Stimulated activated CD8-positive, alpha-beta memory T cell treated with anti-CD3 and anti-CD28 coated beads, Interleukin-15, amount 100 ng/mL, for 1 hour (primary cell): Measurements from ENCODE around the gene DOLK.
"Not testable (repeated sequence)": the region's sequence is repeated elsewhere in the genome, so short reads cannot be mapped to it uniquely, and the experiment has no call there.

Experiments
- DNase-seq: peaks from one replicate; pipeline ENCODE4 v3.0.0-alpha.2; 2020; ENCODE audit warnings: low read depth

The DOLK gene

GRCh38 chr9:128947527-128948301 is at the start of gene DOLK, which contains the start of gene NUP188:
TSS of gene DOLK (minus strand) at chr9:128947603. CDS start at chr9:128947303, 300 bp downstream.
TSS of gene NUP188 (plus strand) at chr9:128947699. CDS start at chr9:128947720, 21 bp downstream.
- DNase-seq, result peak; percentile 99

- no peak for DNase-seq
These were observed 48.4 kb upstream of the DOLK start for GRCh38 chr9:128995791-128996190.

- DNase-seq, result no peak
These were observed 45.6 kb upstream of the DOLK start for GRCh38 chr9:128992995-128993394.

- no peak for DNase-seq
These were observed 40.4 kb upstream of the DOLK start for GRCh38 chr9:128987805-128988204.

GRCh38 chr9:128986671-128987070 is 39.3 kb upstream of the DOLK start:
- DNase-seq, result no peak

GRCh38 chr9:128983536-128983935 is 36.1 kb upstream of the DOLK start:
- DNase-seq, result no peak

- DNase-seq, result no peak
These were observed 31.7 kb upstream of the DOLK start for GRCh38 chr9:128979111-128979510.

GRCh38 chr9:128972956-128973355 is 25.6 kb upstream of the DOLK start:
- DNase-seq, result no peak

GRCh38 chr9:128969491-128969890 is 22.1 kb upstream of the DOLK start:
- DNase-seq, result no peak

GRCh38 chr9:128961403-128961802 is 14.0 kb upstream of the DOLK start:
- DNase-seq, result not testable (repeated sequence)

- no peak for DNase-seq
These were observed 201 bp downstream of the DOLK start for GRCh38 chr9:128947277-128947526.

GRCh38 chr9:128946571-128947276 is 679 bp downstream of the DOLK start:
- DNase-seq, result no peak

GRCh38 chr9:128945798-128946501 is 1.5 kb downstream of the DOLK start:
- no peak for DNase-seq

- not testable (repeated sequence) for DNase-seq
These were observed 2.4 kb downstream of the DOLK start for GRCh38 chr9:128944966-128945365.

GRCh38 chr9:128943832-128944620 is 3.4 kb downstream of the DOLK start:
- no peak for DNase-seq

- no peak for DNase-seq
These were observed 6.3 kb downstream of the DOLK start for GRCh38 chr9:128940946-128941755.

GRCh38 chr9:128940271-128940921 is 7.0 kb downstream of the DOLK start:
- no peak for DNase-seq

GRCh38 chr9:128937310-128938165 is 9.9 kb downstream of the DOLK start:
- no peak for DNase-seq

GRCh38 chr9:128936171-128936865 is 11.1 kb downstream of the DOLK start:
- no peak for DNase-seq
